NCI-H82 (cell line): Measurements from ENCODE around the gene ZNF185.

Experiments
- DNase-seq: peaks from one replicate; lab custom pipeline; 2025; lab: John Stamatoyannopoulos, UW

Gene ZNF185

GRCh38 chrX:152897222-152898131, at the start of gene ZNF185:
TSS of gene ZNF185 (plus strand) at chrX:152898067. CDS start at chrX:152914490, 16,423 bp downstream.
- peak; percentile 36 for DNase-seq

- no peak for DNase-seq
Measured at GRCh38 chrX:152850465-152850864, 47.4 kb upstream of the ZNF185 start.

GRCh38 chrX:152853986-152854385, 43.9 kb upstream of the ZNF185 start:
- DNase-seq = no peak

GRCh38 chrX:152861116-152861515, 36.8 kb upstream of the ZNF185 start:
- peak; percentile 57 for DNase-seq

- no peak for DNase-seq
Measured at GRCh38 chrX:152861826-152862225, 36.0 kb upstream of the ZNF185 start.

- DNase-seq = no peak
Measured at GRCh38 chrX:152865232-152865920, 32.5 kb upstream of the ZNF185 start.

- no peak for DNase-seq
Measured at GRCh38 chrX:152866386-152866785, 31.5 kb upstream of the ZNF185 start.

- peak; percentile 20 for DNase-seq
Measured at GRCh38 chrX:152869972-152870371, 27.9 kb upstream of the ZNF185 start.

- no peak for DNase-seq
Measured at GRCh38 chrX:152871260-152871659, 26.6 kb upstream of the ZNF185 start.

GRCh38 chrX:152872522-152872921, 25.3 kb upstream of the ZNF185 start:
- DNase-seq = no peak

- DNase-seq = no peak
Measured at GRCh38 chrX:152873361-152873760, 24.5 kb upstream of the ZNF185 start.

- no peak for DNase-seq
Measured at GRCh38 chrX:152876931-152877840, 20.7 kb upstream of the ZNF185 start.

- DNase-seq = peak; percentile 40
Measured at GRCh38 chrX:152878976-152879755, 18.7 kb upstream of the ZNF185 start.

- DNase-seq = no peak
Measured at GRCh38 chrX:152881289-152881688, 16.6 kb upstream of the ZNF185 start.

- no peak for DNase-seq
Measured at GRCh38 chrX:152884171-152884570, 13.7 kb upstream of the ZNF185 start.

- DNase-seq = no peak
Measured at GRCh38 chrX:152886716-152887115, 11.2 kb upstream of the ZNF185 start.

GRCh38 chrX:152892499-152892898, 5.4 kb upstream of the ZNF185 start:
- no peak for DNase-seq

GRCh38 chrX:152892999-152893891, 4.6 kb upstream of the ZNF185 start:
- DNase-seq = no peak

GRCh38 chrX:152893980-152894610, 3.8 kb upstream of the ZNF185 start:
- DNase-seq = peak; percentile 73

GRCh38 chrX:152895121-152895520, 2.7 kb upstream of the ZNF185 start:
- DNase-seq = no peak
